Frontal cortex (tissue), 4 donors: ENCODE results near the gene MAP3K20. TPM values are rescaled to one million over a fixed set of nuclear protein-coding genes. Genes with fewer than 3 reads are reported as not detected.
A peak's percentile ranks its signal among the peaks of the same experiment; 100 is the strongest.
"Not testable (repeated sequence)": the region's sequence is repeated elsewhere in the genome, so short reads cannot be mapped to it uniquely, and the experiment has no call there.

Experiments used
- DNase-seq, 2 donors: peaks; one replicate each; pipeline ENCODE4 v3.0.0; 2012; ENCODE audit warnings: low spot score in 2 of 2
- FAIRE-seq: peaks from 2 replicates; lab custom pipeline; 2012; peaks lifted over from hg19 to GRCh38; lab: Jason Lieb, UNC
- total RNA-seq: library from RNA; depleted of rRNA; stranded (reverse); fragments of >200 nt; gene quantifications from one replicate; pipeline ENCODE4 v1.2.3, GENCODE V29; 2014
- donor health status: control.
- donor health status: control.
- donor health status: control.

Gene MAP3K20
- total RNA-seq, 1 donor from 2014 or later = 9.4 TPM

- no peak for DNase-seq
- FAIRE-seq = no peak
Measured at GRCh38 chr2:173290046-173290445, 214.4 kb downstream of the MAP3K20 start.

GRCh38 chr2:173290518-173290917 lies 214.9 kb downstream of the MAP3K20 start:
- DNase-seq (no peak), FAIRE-seq (no peak)

GRCh38 chr2:173291412-173291811 lies 215.8 kb downstream of the MAP3K20 start:
- no peak for FAIRE-seq
- DNase-seq = no peak

- no peak for DNase-seq
- FAIRE-seq = no peak
Measured at GRCh38 chr2:173296235-173296634, 220.6 kb downstream of the MAP3K20 start.

GRCh38 chr2:173298536-173299097 lies 223.0 kb downstream of the MAP3K20 start:
- DNase-seq = no peak
- FAIRE-seq = no peak

GRCh38 chr2:173299764-173300163 lies 224.1 kb downstream of the MAP3K20 start:
- no peak for DNase-seq
- FAIRE-seq = no peak

GRCh38 chr2:173300458-173300857 lies 224.8 kb downstream of the MAP3K20 start:
- FAIRE-seq = no peak
- DNase-seq = no peak

- DNase-seq, FAIRE-seq: not testable (repeated sequence)
Measured at GRCh38 chr2:173301549-173301948, 225.9 kb downstream of the MAP3K20 start.

- FAIRE-seq (no peak), DNase-seq (no peak)
Measured at GRCh38 chr2:173305303-173305702, 229.7 kb downstream of the MAP3K20 start.

- no peak for FAIRE-seq
- DNase-seq = peak in 1 of 2 donors; percentile 16
Measured at GRCh38 chr2:173307293-173307692, 231.6 kb downstream of the MAP3K20 start.

- not testable (repeated sequence) for FAIRE-seq, DNase-seq
Measured at GRCh38 chr2:173309370-173309769, 233.7 kb downstream of the MAP3K20 start.

GRCh38 chr2:173311844-173312606 lies 236.4 kb downstream of the MAP3K20 start:
- no peak for FAIRE-seq
- no peak for DNase-seq
